GM12874 (cell line): ENCODE data around the gene MBNL1.

ENCODE experiments used
- CTCF ChIP-seq: IDR thresholded peaks from 2 replicates; pipeline ENCODE4 v1.5.1; 2011; ENCODE audit warnings: low read depth, mild to moderate bottlenecking, control low read depth, low read length, moderate library complexity; ENCODE audit not compliant: insufficient read depth

The MBNL1 gene

GRCh38 chr3:152268555-152269055 is at the start of gene MBNL1:
MBNL1 (plus strand) TSS chr3:152268929; CDS start chr3:152300194, 31,265 bp downstream.
- no peak for TF ChIP-seq CTCF

- TF ChIP-seq CTCF = no peak
These were observed 49.5 kb upstream of the MBNL1 start for GRCh38 chr3:152219216-152219615.

- no peak for TF ChIP-seq CTCF
These were observed 48.9 kb upstream of the MBNL1 start for GRCh38 chr3:152219769-152220255.

GRCh38 chr3:152222327-152222726 is 46.4 kb upstream of the MBNL1 start:
- TF ChIP-seq CTCF = no peak

GRCh38 chr3:152225201-152225600 is 43.5 kb upstream of the MBNL1 start:
- TF ChIP-seq CTCF = no peak

GRCh38 chr3:152226176-152226575 is 42.6 kb upstream of the MBNL1 start:
- TF ChIP-seq CTCF = no peak

- TF ChIP-seq CTCF = no peak
These were observed 41.7 kb upstream of the MBNL1 start for GRCh38 chr3:152227027-152227426.
